ENCODE measurements around the gene C3orf20. TPM values are rescaled to one million over a fixed set of nuclear protein-coding genes. Genes with fewer than 3 reads are reported as not detected.

The C3orf20 gene
- total RNA-seq, 4 donors from 2014 or later: not detected

DNA sequence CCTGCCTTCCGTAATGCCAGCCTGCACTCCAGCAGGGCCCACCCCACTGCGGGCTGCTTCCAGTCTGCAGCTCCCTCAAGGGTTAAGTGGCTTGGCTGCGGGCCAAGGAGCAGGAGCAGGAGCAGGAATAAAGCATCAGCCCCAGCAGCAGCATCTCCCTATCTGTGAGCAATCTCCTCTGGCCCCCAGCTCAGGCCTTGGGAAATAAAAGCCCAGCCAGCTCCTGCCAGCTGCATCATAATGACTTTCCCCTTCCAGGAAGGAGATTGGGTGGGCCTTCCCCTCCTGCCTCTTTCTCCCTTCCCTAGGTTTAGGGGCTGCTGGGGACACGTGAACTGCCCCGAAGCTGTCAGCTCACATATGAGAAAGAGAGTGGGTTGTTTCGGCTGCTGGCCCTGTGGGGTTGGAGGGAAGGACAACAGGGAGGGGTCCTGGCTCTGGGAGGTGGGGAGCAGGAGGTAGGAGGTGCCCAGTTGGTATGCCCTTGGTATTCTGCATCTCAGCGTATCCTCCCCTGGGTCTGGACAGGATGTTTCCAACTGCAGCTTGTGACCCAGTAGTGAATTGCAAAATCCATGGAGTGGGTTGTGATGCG, 109.2 kb downstream of the C3orf20 start:
- no peak overlapping the region for H3K4me3 ChIP-seq (ENCODE audit: low read depth, poor library complexity, severe bottlenecking)
- intact Hi-C loops (cut with DNase I; ENCODE audit: low total_unique reads): no loop called here
- WGBS, 2 donors: 59 to 62% methylated on average over 8 of the region's 8 CpGs
- DNase-seq (ENCODE audit: low spot score in 2 of 2): peak in 1 of 2 donors; percentile 82
- TF ChIP-seq POLR2A (IDR thresholded peaks at IDR 0.05): no peak
- TF ChIP-seq, protein P1, sequence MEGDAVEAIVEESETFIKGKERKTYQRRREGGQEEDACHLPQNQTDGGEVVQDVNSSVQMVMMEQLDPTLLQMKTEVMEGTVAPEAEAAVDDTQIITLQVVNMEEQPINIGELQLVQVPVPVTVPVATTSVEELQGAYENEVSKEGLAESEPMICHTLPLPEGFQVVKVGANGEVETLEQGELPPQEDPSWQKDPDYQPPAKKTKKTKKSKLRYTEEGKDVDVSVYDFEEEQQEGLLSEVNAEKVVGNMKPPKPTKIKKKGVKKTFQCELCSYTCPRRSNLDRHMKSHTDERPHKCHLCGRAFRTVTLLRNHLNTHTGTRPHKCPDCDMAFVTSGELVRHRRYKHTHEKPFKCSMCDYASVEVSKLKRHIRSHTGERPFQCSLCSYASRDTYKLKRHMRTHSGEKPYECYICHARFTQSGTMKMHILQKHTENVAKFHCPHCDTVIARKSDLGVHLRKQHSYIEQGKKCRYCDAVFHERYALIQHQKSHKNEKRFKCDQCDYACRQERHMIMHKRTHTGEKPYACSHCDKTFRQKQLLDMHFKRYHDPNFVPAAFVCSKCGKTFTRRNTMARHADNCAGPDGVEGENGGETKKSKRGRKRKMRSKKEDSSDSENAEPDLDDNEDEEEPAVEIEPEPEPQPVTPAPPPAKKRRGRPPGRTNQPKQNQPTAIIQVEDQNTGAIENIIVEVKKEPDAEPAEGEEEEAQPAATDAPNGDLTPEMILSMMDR (IDR thresholded peaks at IDR 0.05): no peak

DNA sequence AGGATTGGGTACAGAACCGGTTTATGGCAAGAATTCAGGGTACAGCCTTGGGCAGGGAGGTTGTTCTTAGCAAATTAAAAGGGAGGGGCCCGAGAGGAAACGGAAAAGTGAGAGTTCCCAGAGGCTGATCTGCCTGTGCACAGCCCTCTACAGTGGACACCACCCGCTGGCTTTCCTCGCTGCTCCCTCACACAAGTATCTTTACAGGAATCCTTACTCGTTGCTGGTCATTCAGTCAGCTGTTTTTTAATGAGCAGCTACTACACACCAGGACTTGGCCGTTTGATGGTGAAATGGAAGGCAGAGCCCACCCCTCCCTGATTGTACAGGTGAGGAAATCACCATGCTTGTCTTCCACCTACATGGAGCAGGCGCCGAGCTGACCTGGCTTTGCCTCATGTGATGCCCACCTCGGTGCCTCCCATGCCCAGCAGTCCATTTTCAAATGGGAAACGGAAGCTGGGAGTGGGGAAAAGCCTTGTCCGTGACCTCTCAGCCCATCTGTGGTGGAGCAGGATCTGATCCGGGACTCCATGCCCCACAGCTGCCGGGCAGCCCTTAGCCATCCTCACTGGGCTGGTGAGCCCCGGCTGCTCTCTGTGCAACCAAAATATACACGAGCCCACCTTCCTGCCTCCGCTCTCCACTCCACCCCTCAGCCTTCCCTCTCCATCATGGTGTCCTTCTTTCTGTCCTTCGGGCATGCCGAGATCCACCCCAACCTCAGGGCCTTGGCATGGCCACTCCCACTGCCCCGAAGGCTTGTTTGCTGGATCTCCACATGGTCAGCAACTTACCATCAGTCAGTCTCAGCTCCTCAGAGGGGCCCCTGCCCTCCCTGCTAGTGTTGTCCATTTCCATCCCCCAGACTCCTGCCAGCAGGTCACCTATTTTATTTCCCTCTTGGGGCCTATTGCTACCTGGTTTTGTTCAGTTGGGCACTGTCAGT, 110.5 kb downstream of the C3orf20 start:
- peak in 1 of 2 donors; percentile 72 for DNase-seq (ENCODE audit: low spot score in 2 of 2)
- no peak for TF ChIP-seq POLR2A (IDR thresholded peaks at IDR 0.05)
- TF ChIP-seq, protein P1 (IDR thresholded peaks at IDR 0.05): no peak
- intact Hi-C loops (cut with DNase I; ENCODE audit: low total_unique reads): no loop called here
- 72 to 76% methylated on average over 20 of the region's 20 CpGs for WGBS, 2 donors
- no peak overlapping the region for H3K4me3 ChIP-seq (ENCODE audit: low read depth, poor library complexity, severe bottlenecking)

DNA sequence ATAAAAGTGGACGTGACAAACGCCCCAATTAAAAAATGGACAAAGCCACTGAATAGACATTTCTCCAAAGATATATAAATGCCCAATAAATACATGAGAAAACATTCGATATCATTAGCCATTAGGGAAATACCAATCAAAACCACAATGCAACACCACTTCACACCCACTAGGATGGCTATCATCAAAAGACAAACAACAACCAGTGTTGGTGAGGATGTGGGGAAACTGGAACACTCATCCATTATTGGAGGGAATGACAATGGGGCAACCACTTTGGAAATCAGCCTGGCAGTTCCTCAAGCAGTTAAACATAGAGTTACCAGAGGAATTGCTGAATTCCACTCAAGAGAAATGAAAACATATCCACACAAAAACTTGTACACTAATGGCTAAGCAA, 111.4 kb downstream of the C3orf20 start:
- no peak overlapping the region for H3K4me3 ChIP-seq (ENCODE audit: low read depth, poor library complexity, severe bottlenecking)
- WGBS, 2 donors: 92 to 95% methylated on average over 3 of the region's 3 CpGs
- peak in 1 of 2 donors; percentile 3 for DNase-seq (ENCODE audit: low spot score in 2 of 2)
- intact Hi-C loops (cut with DNase I; ENCODE audit: low total_unique reads): no loop called here
- no peak for TF ChIP-seq POLR2A (IDR thresholded peaks at IDR 0.05)
- TF ChIP-seq, protein P1 (IDR thresholded peaks at IDR 0.05): no peak

DNA sequence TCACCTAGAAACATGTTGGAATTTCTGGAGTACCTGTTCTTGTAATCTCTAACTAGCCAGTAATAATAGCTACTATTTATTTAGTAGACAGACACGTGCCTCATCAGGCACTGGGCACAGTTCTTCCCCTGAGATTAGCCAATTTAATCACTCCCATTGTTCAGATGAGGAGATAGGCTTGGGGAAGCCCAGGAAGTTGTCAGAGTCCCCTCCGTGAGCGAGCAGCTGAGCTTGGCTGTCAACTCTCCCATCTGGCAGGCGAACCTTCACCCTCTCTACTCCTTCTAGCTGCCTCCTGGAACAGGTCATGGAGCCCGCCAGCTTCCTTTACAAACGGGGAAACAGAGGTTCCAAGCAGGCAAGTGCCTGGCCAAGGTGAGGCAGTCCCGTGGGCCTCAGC, 112.7 kb downstream of the C3orf20 start:
- WGBS, 2 donors: 44 to 52% methylated on average over 7 of the region's 7 CpGs
- DNase-seq (ENCODE audit: low spot score in 2 of 2): peak in 1 of 2 donors; percentile 54
- TF ChIP-seq POLR2A (IDR thresholded peaks at IDR 0.05): no peak
- TF ChIP-seq, protein P1 (IDR thresholded peaks at IDR 0.05): no peak
- no peak overlapping the region for H3K4me3 ChIP-seq (ENCODE audit: low read depth, poor library complexity, severe bottlenecking)
- intact Hi-C loops (cut with DNase I; ENCODE audit: low total_unique reads): no loop called here

DNA sequence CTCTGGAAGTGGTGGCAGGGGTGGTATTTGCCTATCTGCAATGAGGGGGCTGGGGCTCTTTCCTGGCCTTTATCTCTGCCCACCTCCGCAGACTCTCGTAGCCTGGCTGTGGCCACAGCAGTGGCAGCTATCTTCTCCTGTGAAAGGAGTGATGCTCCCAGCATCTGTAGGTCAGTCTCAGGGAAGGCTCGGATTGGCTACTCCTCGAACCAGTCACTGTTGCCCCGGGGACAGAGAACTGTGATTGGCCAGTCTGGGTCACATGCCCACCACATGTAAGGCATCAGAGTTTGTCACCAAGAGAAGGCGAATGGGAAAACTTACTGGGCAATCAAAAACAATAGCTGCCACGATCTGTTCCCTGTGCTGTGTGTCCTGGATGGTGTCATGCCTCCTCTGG, 113.7 kb downstream of the C3orf20 start:
- WGBS, 2 donors: 87 to 93% methylated on average over 7 of the region's 7 CpGs
- TF ChIP-seq, protein P1 (IDR thresholded peaks at IDR 0.05): no peak
- no peak for TF ChIP-seq POLR2A (IDR thresholded peaks at IDR 0.05)
- DNase-seq (ENCODE audit: low spot score in 2 of 2): peak in 1 of 2 donors; percentile 56
- intact Hi-C loops (cut with DNase I; ENCODE audit: low total_unique reads): no loop called here
- H3K4me3 ChIP-seq (ENCODE audit: low read depth, poor library complexity, severe bottlenecking): no peak overlapping the region
